Mammary epithelial cell (primary cell): ENCODE data around the gene UBE3B.

ENCODE experiments used
- CTCF ChIP-seq, 2 donors: IDR thresholded peaks in 1 of 2; conservative IDR thresholded peaks in 1 of 2; 2 replicates each; pipeline ENCODE4 v1.5.1; 2011 to 2012; ENCODE audit warnings: inconsistent platforms in 2 of 2, low read length in 2 of 2, mild to moderate bottlenecking in 2 of 2, control low read depth in 1 of 2, low read depth in 1 of 2; ENCODE audit not compliant: insufficient read depth in 1 of 2; ENCODE audit errors: extremely low read depth in 1 of 2
- EZH2 ChIP-seq: IDR thresholded peaks from 2 replicates; pipeline ENCODE4 v1.6.1; 2012; ENCODE audit warnings: low read length, inconsistent platforms, borderline replicate concordance

- TF ChIP-seq CTCF (conservative IDR thresholded peaks at IDR 0.05 in 1 of 2, IDR thresholded peaks at IDR 0.05 in 1 of 2; ENCODE audit: extremely low read depth in 1 of 2, insufficient read depth in 1 of 2, low read depth in 1 of 2, low read length in 2 of 2) (no peak), EZH2 (no peak)
Measured at GRCh38 chr12:109566424-109566823, 89.0 kb downstream of the UBE3B start.
